Neutrophil (primary cell): ENCODE measurements around the gene GMDS.

Experiments used
- H3K27ac ChIP-seq: fragments of 200-600 bp; sonication (generic); 2 replicates; pipeline ENCODE4 v1.5.1; 2016; ENCODE audit warnings: mild to moderate bottlenecking, moderate library complexity
- H3K27me3 ChIP-seq: fragments of 200-600 bp; sonication (generic); 2 replicates; pipeline ENCODE4 v1.6.0; 2016; ENCODE audit warnings: mild to moderate bottlenecking
- H3K36me3 ChIP-seq: fragments of 200-600 bp; sonication (generic); 2 replicates; pipeline ENCODE4 v1.5.1; 2017
- H3K4me1 ChIP-seq, 2 experiments: fragments of 200-600 bp in 1 of 2; sonication (generic) in 1 of 2; 1 replicate in 1 of 2; 2 replicates in 1 of 2; pipeline versions ENCODE4 v1.5.1 to v1.6.1; 2013 to 2016; ENCODE audit warnings: low read depth in 1 of 2, low read length in 1 of 2, mild to moderate bottlenecking in 1 of 2, moderate library complexity in 1 of 2; ENCODE audit not compliant: control insufficient read depth in 1 of 2, insufficient read depth in 1 of 2
- H3K4me3 ChIP-seq, 2 experiments: fragments of 200-600 bp in 1 of 2; sonication (generic) in 1 of 2; 1 replicate in 1 of 2; 2 replicates in 1 of 2; pipeline ENCODE4 v1.5.1; 2013 to 2016; ENCODE audit warnings: low read depth in 1 of 2, low read length in 1 of 2, mild to moderate bottlenecking in 1 of 2, moderate library complexity in 1 of 2
- H3K9me3 ChIP-seq: fragments of 200-600 bp; sonication (generic); 2 replicates; pipeline ENCODE4 v1.5.1; 2016
- TF ChIP-seq, protein P1 (sequence below): fragments of 200-600 bp; sonication (generic); IDR thresholded peaks from 2 replicates; pipeline ENCODE4 v1.5.1; 2016; ENCODE audit warnings: antibody characterized with exemption

Gene GMDS

DNA sequence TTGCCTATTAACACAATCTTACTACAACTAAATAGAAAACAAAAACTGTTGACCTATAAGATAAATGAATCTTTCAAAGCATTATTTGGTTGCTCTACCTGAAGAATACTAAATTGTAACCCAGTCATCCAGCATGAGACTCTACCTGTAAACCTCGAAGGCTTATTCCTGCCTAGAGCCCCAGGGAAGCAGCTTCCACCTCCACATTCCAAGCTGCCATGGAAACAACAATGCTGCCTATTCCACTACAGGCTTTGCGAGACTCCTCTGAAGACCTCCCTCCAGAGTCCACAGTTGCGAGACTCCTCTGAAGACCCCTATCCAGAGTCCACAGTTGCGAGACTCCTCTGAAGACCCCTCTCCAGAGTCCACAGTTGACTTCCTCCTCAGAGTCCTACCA, 15.7 kb downstream of the GMDS start:
- no peaks in the 10 kb centered on the region for H3K4me1 ChIP-seq
- no peaks in the 10 kb centered on the region for H3K36me3 ChIP-seq
- TF ChIP-seq, protein P1, sequence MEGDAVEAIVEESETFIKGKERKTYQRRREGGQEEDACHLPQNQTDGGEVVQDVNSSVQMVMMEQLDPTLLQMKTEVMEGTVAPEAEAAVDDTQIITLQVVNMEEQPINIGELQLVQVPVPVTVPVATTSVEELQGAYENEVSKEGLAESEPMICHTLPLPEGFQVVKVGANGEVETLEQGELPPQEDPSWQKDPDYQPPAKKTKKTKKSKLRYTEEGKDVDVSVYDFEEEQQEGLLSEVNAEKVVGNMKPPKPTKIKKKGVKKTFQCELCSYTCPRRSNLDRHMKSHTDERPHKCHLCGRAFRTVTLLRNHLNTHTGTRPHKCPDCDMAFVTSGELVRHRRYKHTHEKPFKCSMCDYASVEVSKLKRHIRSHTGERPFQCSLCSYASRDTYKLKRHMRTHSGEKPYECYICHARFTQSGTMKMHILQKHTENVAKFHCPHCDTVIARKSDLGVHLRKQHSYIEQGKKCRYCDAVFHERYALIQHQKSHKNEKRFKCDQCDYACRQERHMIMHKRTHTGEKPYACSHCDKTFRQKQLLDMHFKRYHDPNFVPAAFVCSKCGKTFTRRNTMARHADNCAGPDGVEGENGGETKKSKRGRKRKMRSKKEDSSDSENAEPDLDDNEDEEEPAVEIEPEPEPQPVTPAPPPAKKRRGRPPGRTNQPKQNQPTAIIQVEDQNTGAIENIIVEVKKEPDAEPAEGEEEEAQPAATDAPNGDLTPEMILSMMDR, result no peak
- H3K27ac ChIP-seq, result no peak overlapping the region
- no peaks in the 10 kb centered on the region for H3K9me3 ChIP-seq
- H3K27me3 ChIP-seq, result no peaks in the 10 kb centered on the region
- H3K4me3 ChIP-seq, result no peak overlapping the region

DNA sequence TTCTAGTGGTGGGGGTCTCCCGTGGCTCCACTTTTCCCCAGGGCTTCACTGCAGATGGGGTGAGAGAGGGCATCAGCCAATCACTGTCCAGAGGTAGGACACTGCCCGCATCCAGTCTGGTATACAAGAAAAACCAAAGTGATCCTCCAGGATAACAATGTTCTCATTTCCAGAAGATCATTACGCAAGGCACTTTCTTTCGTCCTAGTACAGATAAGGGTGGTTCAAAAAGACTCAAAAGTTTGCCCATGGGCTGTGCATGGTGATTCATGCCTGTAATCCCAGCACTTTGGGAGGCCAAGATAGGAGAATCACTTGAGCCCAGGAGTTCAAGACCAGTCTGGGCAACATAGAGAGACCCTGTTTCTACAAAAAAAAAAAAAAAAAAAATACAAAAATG, 16.4 kb downstream of the GMDS start:
- Histone ChIP-seq H3K9me3 (no peaks in the 10 kb centered on the region), H3K27ac (no peak overlapping the region), H3K4me1 (no peaks in the 10 kb centered on the region), H3K4me3 (no peak overlapping the region), H3K36me3 (no peaks in the 10 kb centered on the region), H3K27me3 (no peaks in the 10 kb centered on the region)
- TF ChIP-seq, protein P1, result no peak

DNA sequence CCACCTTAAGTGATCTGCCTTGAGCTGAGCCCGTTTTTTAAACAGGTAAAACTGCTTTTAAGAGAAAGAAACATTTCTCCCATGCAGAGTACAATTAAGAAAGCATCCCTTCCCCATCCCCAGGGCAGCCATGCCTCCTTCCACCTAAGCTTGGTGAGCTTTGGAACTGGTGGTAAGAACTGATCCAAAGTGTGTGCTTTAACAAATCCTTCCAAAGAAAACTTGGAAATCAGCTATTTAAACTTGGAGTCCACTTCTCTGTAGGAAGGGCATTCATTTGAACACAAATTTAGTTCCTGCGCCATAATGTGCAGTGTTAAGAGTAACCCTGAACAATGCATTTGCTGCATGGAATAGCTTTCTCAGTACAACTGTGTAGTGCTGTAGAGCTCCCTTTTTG, 17.0 kb downstream of the GMDS start:
- H3K27me3 ChIP-seq, result no peaks in the 10 kb centered on the region
- TF ChIP-seq, protein P1, result no peak

GRCh38 chr6:2226775-2227174, 18.6 kb downstream of the GMDS start:
- no peaks in the 10 kb centered on the region for H3K27me3 ChIP-seq
- H3K9me3 ChIP-seq, result no peaks in the 10 kb centered on the region
- no peaks in the 10 kb centered on the region for H3K36me3 ChIP-seq
- TF ChIP-seq, protein P1, result no peak
- no peak overlapping the region for H3K27ac ChIP-seq
- H3K4me3 ChIP-seq, result no peak overlapping the region
- peaks cover 8 to 9% of the 10 kb centered on the region in 2 experiments for H3K4me1 ChIP-seq

More for the DNA sequence above, 17.0 kb downstream of the GMDS start:
- no peaks in the 10 kb centered on the region for H3K36me3 ChIP-seq
- H3K4me3 ChIP-seq, result no peak overlapping the region
- H3K27ac ChIP-seq, result no peak overlapping the region
- no peaks in the 10 kb centered on the region for H3K4me1 ChIP-seq
- H3K9me3 ChIP-seq, result no peaks in the 10 kb centered on the region

DNA sequence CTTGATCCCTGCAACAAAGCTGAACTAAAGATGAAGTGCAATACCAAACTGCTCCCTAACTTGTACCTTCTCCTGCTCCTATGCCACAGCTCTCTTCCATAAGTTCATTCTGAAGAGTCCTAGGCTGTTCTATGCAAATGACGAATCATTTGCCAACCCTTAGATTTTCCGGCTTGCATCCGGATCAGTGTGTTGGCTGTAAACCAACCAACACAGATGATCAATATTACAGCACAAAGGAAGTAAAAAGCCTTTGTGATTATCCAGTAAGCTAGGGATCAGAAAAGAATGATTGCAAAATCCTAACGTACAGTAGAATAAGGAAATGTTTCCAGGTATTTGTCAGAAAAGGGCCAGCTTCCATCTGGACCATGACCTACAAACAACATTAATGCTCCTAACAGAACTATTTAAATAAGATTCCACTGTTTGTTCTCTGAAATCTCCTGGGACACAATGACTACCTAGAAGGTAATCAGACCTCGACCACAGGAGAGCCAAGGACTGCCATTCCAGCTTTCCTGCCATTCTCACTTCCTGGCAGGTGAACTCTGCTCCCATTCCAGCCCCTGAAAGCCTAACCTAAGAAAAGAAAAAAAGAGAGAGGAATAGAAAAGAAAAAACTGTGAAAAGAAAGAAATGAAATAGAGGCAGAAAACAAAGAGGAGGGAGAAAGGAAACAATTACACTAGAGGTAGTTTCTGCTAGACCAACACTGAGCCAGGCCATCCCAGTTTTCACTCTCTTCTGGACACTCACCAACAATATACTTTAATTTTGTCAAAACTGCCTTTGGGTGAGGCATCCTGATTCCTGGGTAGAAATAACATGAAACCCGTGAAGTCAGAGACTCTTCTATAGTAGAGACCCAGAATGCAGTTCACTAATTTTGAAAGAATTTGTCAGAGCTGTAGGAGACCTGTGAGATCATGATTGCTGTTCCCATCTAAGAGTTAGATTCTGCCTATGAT, 19.7 kb downstream of the GMDS start:
- Histone ChIP-seq H3K4me3 (no peak overlapping the region), H3K27ac (no peak overlapping the region), H3K9me3 (no peaks in the 10 kb centered on the region), H3K36me3 (no peaks in the 10 kb centered on the region), H3K4me1 (peaks cover 8 to 14% of the 10 kb centered on the region in 2 experiments), H3K27me3 (no peaks in the 10 kb centered on the region)
- TF ChIP-seq, protein P1, result no peak
